ENCODE results near the gene THSD7A. TPM values are rescaled to one million over a fixed set of nuclear protein-coding genes. Genes with fewer than 3 reads are reported as not detected.

THSD7A gene
- total and polyA plus RNA-seq, 4 donors = 0.15 to 2.7 (median 1.9) TPM

DNA sequence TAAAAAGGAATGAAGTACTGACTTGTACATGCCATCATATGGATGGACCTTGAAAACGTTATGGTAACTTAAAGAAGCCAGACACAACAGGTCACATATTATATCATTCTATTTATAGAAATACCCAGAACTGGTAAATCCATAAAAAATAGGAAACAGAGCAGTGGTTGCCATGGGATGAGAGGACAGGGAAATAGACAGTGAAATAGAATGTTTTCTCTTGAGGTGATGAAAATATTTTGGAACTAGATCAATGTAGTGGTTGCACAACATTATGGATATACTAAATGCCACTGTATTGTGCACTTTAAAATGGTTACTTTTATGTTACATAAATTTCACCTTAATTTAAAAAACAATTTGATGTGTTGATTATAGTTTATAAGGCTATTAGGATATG is 318.5 kb downstream of the THSD7A start:
- 46% methylated on average over 1 of the region's 1 CpG for WGBS
- H3K4me1 ChIP-seq (ENCODE audit: control insufficient read depth in 4 of 4, insufficient read depth in 4 of 4, low read length in 3 of 4) = peaks cover 0 to 10% (median 6%) of the 10 kb centered on the region in 4 donors
- H3K27me3 ChIP-seq (ENCODE audit: control insufficient read depth in 4 of 4, insufficient read depth in 4 of 4, low read length in 3 of 4) = no peaks in the 10 kb centered on the region
- DNase-seq (ENCODE audit: low spot score) = no peak
- H3K4me3 ChIP-seq (ENCODE audit: low read depth in 1 of 3, low read length in 3 of 3) = no peak overlapping the region
- no peaks in the 10 kb centered on the region for H3K36me3 ChIP-seq (ENCODE audit: control insufficient read depth in 4 of 4, insufficient read depth in 3 of 4, low read depth in 1 of 4, low read length in 3 of 4)
- no peak overlapping the region for H3K27ac ChIP-seq (ENCODE audit: low read depth in 1 of 2, low read length in 2 of 2)
- H3K9ac ChIP-seq (ENCODE audit: low read depth in 1 of 2, low read length in 2 of 2) = no peak overlapping the region
- H3K9me3 ChIP-seq (ENCODE audit: control insufficient read depth in 4 of 4, low read length in 3 of 4) = no peaks in the 10 kb centered on the region
- TF ChIP-seq EGR1 (IDR thresholded peaks at IDR 0.05; ENCODE audit: low read depth in 2 of 2) (no peak), FOXA1 (IDR thresholded peaks at IDR 0.05) (no peak), HNF4A (conservative IDR thresholded peaks at IDR 0.05) (no peak), GABPA (IDR thresholded peaks at IDR 0.05 in 1 of 2, conservative IDR thresholded peaks at IDR 0.05 in 1 of 2) (no peak), YY1 (IDR thresholded peaks at IDR 0.05) (no peak), JUND (IDR thresholded peaks at IDR 0.05) (no peak), TAF1 (conservative IDR thresholded peaks at IDR 0.05) (no peak), RAD21 (IDR thresholded peaks at IDR 0.05) (no peak), NR2F2 (IDR thresholded peaks at IDR 0.05) (no peak), FOXA2 (IDR thresholded peaks at IDR 0.05) (no peak), SP1 (IDR thresholded peaks at IDR 0.05) (no peak), RXRA (IDR thresholded peaks at IDR 0.05) (no peak), HNF4G (IDR thresholded peaks at IDR 0.05) (no peak)
- TF ChIP-seq, protein P1, sequence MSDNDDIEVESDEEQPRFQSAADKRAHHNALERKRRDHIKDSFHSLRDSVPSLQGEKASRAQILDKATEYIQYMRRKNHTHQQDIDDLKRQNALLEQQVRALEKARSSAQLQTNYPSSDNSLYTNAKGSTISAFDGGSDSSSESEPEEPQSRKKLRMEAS (IDR thresholded peaks at IDR 0.05) = no peak
- TF ChIP-seq, protein P2, sequence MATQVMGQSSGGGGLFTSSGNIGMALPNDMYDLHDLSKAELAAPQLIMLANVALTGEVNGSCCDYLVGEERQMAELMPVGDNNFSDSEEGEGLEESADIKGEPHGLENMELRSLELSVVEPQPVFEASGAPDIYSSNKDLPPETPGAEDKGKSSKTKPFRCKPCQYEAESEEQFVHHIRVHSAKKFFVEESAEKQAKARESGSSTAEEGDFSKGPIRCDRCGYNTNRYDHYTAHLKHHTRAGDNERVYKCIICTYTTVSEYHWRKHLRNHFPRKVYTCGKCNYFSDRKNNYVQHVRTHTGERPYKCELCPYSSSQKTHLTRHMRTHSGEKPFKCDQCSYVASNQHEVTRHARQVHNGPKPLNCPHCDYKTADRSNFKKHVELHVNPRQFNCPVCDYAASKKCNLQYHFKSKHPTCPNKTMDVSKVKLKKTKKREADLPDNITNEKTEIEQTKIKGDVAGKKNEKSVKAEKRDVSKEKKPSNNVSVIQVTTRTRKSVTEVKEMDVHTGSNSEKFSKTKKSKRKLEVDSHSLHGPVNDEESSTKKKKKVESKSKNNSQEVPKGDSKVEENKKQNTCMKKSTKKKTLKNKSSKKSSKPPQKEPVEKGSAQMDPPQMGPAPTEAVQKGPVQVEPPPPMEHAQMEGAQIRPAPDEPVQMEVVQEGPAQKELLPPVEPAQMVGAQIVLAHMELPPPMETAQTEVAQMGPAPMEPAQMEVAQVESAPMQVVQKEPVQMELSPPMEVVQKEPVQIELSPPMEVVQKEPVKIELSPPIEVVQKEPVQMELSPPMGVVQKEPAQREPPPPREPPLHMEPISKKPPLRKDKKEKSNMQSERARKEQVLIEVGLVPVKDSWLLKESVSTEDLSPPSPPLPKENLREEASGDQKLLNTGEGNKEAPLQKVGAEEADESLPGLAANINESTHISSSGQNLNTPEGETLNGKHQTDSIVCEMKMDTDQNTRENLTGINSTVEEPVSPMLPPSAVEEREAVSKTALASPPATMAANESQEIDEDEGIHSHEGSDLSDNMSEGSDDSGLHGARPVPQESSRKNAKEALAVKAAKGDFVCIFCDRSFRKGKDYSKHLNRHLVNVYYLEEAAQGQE (IDR thresholded peaks at IDR 0.05) = no peak
- TF ChIP-seq, protein P3, sequence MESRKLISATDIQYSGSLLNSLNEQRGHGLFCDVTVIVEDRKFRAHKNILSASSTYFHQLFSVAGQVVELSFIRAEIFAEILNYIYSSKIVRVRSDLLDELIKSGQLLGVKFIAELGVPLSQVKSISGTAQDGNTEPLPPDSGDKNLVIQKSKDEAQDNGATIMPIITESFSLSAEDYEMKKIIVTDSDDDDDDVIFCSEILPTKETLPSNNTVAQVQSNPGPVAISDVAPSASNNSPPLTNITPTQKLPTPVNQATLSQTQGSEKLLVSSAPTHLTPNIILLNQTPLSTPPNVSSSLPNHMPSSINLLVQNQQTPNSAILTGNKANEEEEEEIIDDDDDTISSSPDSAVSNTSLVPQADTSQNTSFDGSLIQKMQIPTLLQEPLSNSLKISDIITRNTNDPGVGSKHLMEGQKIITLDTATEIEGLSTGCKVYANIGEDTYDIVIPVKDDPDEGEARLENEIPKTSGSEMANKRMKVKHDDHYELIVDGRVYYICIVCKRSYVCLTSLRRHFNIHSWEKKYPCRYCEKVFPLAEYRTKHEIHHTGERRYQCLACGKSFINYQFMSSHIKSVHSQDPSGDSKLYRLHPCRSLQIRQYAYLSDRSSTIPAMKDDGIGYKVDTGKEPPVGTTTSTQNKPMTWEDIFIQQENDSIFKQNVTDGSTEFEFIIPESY (IDR thresholded peaks at IDR 0.05) = no peak
- TF ChIP-seq, protein P4, sequence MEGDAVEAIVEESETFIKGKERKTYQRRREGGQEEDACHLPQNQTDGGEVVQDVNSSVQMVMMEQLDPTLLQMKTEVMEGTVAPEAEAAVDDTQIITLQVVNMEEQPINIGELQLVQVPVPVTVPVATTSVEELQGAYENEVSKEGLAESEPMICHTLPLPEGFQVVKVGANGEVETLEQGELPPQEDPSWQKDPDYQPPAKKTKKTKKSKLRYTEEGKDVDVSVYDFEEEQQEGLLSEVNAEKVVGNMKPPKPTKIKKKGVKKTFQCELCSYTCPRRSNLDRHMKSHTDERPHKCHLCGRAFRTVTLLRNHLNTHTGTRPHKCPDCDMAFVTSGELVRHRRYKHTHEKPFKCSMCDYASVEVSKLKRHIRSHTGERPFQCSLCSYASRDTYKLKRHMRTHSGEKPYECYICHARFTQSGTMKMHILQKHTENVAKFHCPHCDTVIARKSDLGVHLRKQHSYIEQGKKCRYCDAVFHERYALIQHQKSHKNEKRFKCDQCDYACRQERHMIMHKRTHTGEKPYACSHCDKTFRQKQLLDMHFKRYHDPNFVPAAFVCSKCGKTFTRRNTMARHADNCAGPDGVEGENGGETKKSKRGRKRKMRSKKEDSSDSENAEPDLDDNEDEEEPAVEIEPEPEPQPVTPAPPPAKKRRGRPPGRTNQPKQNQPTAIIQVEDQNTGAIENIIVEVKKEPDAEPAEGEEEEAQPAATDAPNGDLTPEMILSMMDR (IDR thresholded peaks at IDR 0.05; ENCODE audit: low read depth, low read length, missing input control) = no peak
- TF ChIP-seq, protein P5, sequence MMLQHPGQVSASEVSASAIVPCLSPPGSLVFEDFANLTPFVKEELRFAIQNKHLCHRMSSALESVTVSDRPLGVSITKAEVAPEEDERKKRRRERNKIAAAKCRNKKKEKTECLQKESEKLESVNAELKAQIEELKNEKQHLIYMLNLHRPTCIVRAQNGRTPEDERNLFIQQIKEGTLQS (IDR thresholded peaks at IDR 0.05) = no peak

All from liver (tissue), 9 donors.